ENCODE results near the gene TEX35. TPM values are rescaled to one million over a fixed set of nuclear protein-coding genes. Genes with fewer than 3 reads are reported as not detected.
"Not testable (repeated sequence)": the region's sequence is repeated elsewhere in the genome, so short reads cannot be mapped to it uniquely, and the experiment has no call there.

Gene TEX35
- total RNA-seq, 1 experiment from 2014 or later = not detected

GRCh38 chr1:178552856-178553255, 39.9 kb downstream of the TEX35 start:
- POLR2A ChIA-PET (ENCODE audit: unreplicated experiment) = no interaction called here

GRCh38 chr1:178554351-178554750, 41.4 kb downstream of the TEX35 start:
- H4K20me1 ChIP-seq (ENCODE audit: insufficient read depth); H3F3A ChIP-seq (ENCODE audit: insufficient read depth, low read depth); H3K27ac ChIP-seq; H3K4me2 ChIP-seq; POLR2A ChIA-PET (ENCODE audit: unreplicated experiment); CTCF ChIA-PET; BruUV-seq (replicated peaks); H3K27me3 ChIP-seq (ENCODE audit: insufficient read depth, low read depth); H3K4me1 ChIP-seq (replicated peaks; ENCODE audit: insufficient read depth); H3K9me2 ChIP-seq (ENCODE audit: insufficient read depth); H2AFZ ChIP-seq; DNase-seq; intact Hi-C loops (cut with micrococcal nuclease; ENCODE audit: unreplicated experiment); H3K79me2 ChIP-seq (ENCODE audit: low read depth); H3K36me3 ChIP-seq (ENCODE audit: low read depth); H3K4me3 ChIP-seq: not testable (repeated sequence)
- H3K9me3 ChIP-seq (ENCODE audit: insufficient read depth, low read depth) = peaks cover 18% of the 10 kb centered on the region; the same call in 1 of the 2 replicates

More at GRCh38 chr1:178552856-178553255, 39.9 kb downstream of the TEX35 start:
- no TSS peak for BruUV-seq (replicated peaks)
- peaks cover 22% of the 10 kb centered on the region; the same call in 1 of the 2 replicates for H3K9me3 ChIP-seq (ENCODE audit: insufficient read depth, low read depth)
- H3K79me2 ChIP-seq (ENCODE audit: low read depth) = no peaks in the 10 kb centered on the region
- H3K9me2 ChIP-seq (ENCODE audit: insufficient read depth) = no peaks in the 10 kb centered on the region
- intact Hi-C loops (cut with micrococcal nuclease; ENCODE audit: unreplicated experiment) = no loop called here
- CTCF ChIA-PET = no interaction called here
- H3K27me3 ChIP-seq (ENCODE audit: insufficient read depth, low read depth) = no peaks in the 10 kb centered on the region
- no peaks in the 10 kb centered on the region for H3K4me1 ChIP-seq (replicated peaks; ENCODE audit: insufficient read depth)
- no peak overlapping the region for H3K4me2 ChIP-seq
- TF ChIP-seq EZH2 (IDR thresholded peaks at IDR 0.05; ENCODE audit: low read depth) (no peak), CTCF (conservative IDR thresholded peaks at IDR 0.05) (no peak)
- no peaks in the 10 kb centered on the region for H3F3A ChIP-seq (ENCODE audit: insufficient read depth, low read depth)
- H2AFZ ChIP-seq = no peak overlapping the region
- H4K20me1 ChIP-seq (ENCODE audit: insufficient read depth) = no peaks in the 10 kb centered on the region
- DNase-seq = no peak
- H3K27ac ChIP-seq = no peak overlapping the region
- peaks cover 3% of the 10 kb centered on the region; the same call in 1 of the 2 replicates for H3K36me3 ChIP-seq (ENCODE audit: low read depth)
- no peak overlapping the region for H3K4me3 ChIP-seq

GRCh38 chr1:178555613-178556012, 42.7 kb downstream of the TEX35 start:
- H3K4me2 ChIP-seq; H3K27ac ChIP-seq; H4K20me1 ChIP-seq (ENCODE audit: insufficient read depth); CTCF ChIA-PET; intact Hi-C loops (cut with micrococcal nuclease; ENCODE audit: unreplicated experiment); H3K9me2 ChIP-seq (ENCODE audit: insufficient read depth); DNase-seq; H3K79me2 ChIP-seq (ENCODE audit: low read depth); BruUV-seq (replicated peaks); H3K4me1 ChIP-seq (replicated peaks; ENCODE audit: insufficient read depth); H3K4me3 ChIP-seq; POLR2A ChIA-PET (ENCODE audit: unreplicated experiment); H3F3A ChIP-seq (ENCODE audit: insufficient read depth, low read depth); H2AFZ ChIP-seq; H3K36me3 ChIP-seq (ENCODE audit: low read depth); H3K27me3 ChIP-seq (ENCODE audit: insufficient read depth, low read depth): not testable (repeated sequence)
- H3K9me3 ChIP-seq (ENCODE audit: insufficient read depth, low read depth) = peaks cover 18% of the 10 kb centered on the region; the same call in 1 of the 2 replicates

- H3F3A ChIP-seq (ENCODE audit: insufficient read depth, low read depth); H4K20me1 ChIP-seq (ENCODE audit: insufficient read depth); POLR2A ChIA-PET (ENCODE audit: unreplicated experiment); H3K36me3 ChIP-seq (ENCODE audit: low read depth); H3K27ac ChIP-seq; H3K4me3 ChIP-seq; H2AFZ ChIP-seq; H3K79me2 ChIP-seq (ENCODE audit: low read depth); CTCF ChIA-PET; BruUV-seq (replicated peaks); DNase-seq; H3K9me2 ChIP-seq (ENCODE audit: insufficient read depth); H3K4me1 ChIP-seq (replicated peaks; ENCODE audit: insufficient read depth); H3K27me3 ChIP-seq (ENCODE audit: insufficient read depth, low read depth); intact Hi-C loops (cut with micrococcal nuclease; ENCODE audit: unreplicated experiment); H3K4me2 ChIP-seq: not testable (repeated sequence)
- H3K9me3 ChIP-seq (ENCODE audit: insufficient read depth, low read depth) = peaks cover 11% of the 10 kb centered on the region; the same call in 1 of the 2 replicates
Observed at GRCh38 chr1:178558816-178559215, 45.9 kb downstream of the TEX35 start.
